ENCODE data around the gene NT5DC1.

NT5DC1 gene

GRCh38 chr6:116115781-116116180, 15.1 kb downstream of the NT5DC1 start:
- DNase-seq (ENCODE audit: low spot score): no peak
- H3K27ac ChIP-seq: no peak overlapping the region
- H3K4me3 ChIP-seq: no peak overlapping the region
- peak; percentile 21 for TF ChIP-seq CTCF (IDR thresholded peaks at IDR 0.05)

- Histone ChIP-seq H3K4me3 (no peak overlapping the region), H3K27ac (no peak overlapping the region)
- TF ChIP-seq CTCF (IDR thresholded peaks at IDR 0.05): no peak
- no peak for DNase-seq (ENCODE audit: low spot score)
Observed at GRCh38 chr6:116118608-116119007, 18.0 kb downstream of the NT5DC1 start.

- no peak for DNase-seq (ENCODE audit: low spot score)
- TF ChIP-seq CTCF (IDR thresholded peaks at IDR 0.05): no peak
- Histone ChIP-seq H3K27ac (no peak overlapping the region), H3K4me3 (no peak overlapping the region)
Observed at GRCh38 chr6:116120430-116120829, 19.8 kb downstream of the NT5DC1 start.

DNA sequence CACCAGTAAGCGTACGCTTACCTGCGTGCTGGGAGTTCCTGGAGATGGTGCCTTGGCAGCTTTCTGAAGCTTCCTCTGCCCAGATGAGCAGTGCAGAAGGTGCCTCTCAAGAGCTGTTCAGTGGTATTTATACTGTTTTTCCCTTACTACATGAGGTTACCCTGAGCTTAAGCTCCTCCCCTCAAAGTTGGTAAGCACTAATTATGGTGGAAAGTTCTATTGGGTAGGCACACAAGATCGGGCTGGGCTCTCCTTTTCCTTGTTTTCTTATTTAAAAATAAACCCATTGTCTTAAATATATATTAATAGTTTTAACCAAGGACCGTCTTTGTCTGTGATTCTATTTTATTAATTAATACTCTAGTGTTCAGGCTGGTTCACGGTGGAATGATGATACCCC, 25.4 kb downstream of the NT5DC1 start, which contains the start of gene COL10A1:
TSS of gene COL10A1 (minus strand) at position 101 of the 400 bp plus-strand sequence. CDS start 640 bp downstream, outside the sequence.
- Histone ChIP-seq H3K4me3 (no peak within 1 kb of the TSS), H3K27ac (no peak within 1 kb of the TSS)
- no peak for DNase-seq (ENCODE audit: low spot score)
- TF ChIP-seq CTCF (IDR thresholded peaks at IDR 0.05): no peak

DNA sequence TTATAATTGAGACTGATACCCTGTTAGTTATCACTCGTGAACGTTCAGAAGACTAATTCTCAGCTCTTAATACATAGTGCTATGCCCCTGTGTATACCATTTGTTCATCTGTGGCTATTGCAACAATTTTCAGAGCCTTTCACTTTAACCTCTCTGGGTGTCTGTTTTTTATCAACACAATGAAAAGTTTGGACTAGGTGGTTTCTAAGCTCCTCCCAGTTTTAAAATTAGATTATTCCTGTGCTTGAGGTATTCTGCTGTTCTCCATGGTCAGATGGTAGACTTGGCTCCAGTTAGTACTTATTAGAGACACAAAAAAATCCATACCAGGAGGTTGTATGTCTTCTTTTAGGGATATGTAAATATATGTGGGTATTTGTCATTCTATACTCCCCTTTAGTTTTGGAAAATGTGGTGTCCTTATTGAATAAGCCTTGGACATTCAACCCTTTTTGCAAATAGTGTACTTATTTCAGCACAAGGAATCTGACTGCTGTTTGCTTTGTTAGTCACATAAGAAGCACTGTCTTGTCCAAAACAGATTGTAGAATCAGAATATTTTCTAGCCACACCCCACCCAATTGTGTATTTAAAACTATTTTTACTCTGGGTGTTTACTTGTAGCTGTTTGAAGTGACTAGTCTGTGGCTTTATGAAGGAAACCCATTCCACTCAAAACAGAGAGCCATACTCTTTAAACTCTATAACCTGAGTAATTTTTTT, 27.3 kb downstream of the NT5DC1 start:
- no peak overlapping the region for H3K27ac ChIP-seq
- no peak overlapping the region for H3K4me3 ChIP-seq
- no peak for DNase-seq (ENCODE audit: low spot score)
- TF ChIP-seq CTCF (IDR thresholded peaks at IDR 0.05): no peak

GRCh38 chr6:116133453-116133852, 32.8 kb downstream of the NT5DC1 start:
- no peak overlapping the region for H3K4me3 ChIP-seq
- no peak for TF ChIP-seq CTCF (IDR thresholded peaks at IDR 0.05)
- no peak overlapping the region for H3K27ac ChIP-seq
- DNase-seq (ENCODE audit: low spot score): no peak

GRCh38 chr6:116136373-116136772, 35.7 kb downstream of the NT5DC1 start:
- Histone ChIP-seq H3K27ac (no peak overlapping the region), H3K4me3 (no peak overlapping the region)
- no peak for DNase-seq (ENCODE audit: low spot score)
- TF ChIP-seq CTCF (IDR thresholded peaks at IDR 0.05): no peak

Data from coronary artery (tissue), 2 donors.